ENCODE data around the gene ANGEL1.

Gene ANGEL1

GRCh38 chr14:76829013-76829365 is 16.3 kb upstream of the ANGEL1 start:
- no peak for DNase-seq (ENCODE audit: extremely low read depth, insufficient read length)
- no peaks in the 10 kb centered on the region for H3K36me3 ChIP-seq (ENCODE audit: control insufficient read depth, insufficient read depth, low read length)
- H3K4me3 ChIP-seq (replicated peaks; ENCODE audit: low read depth, low read length): no peak overlapping the region
- H3K27me3 ChIP-seq (replicated peaks; ENCODE audit: control insufficient read depth, insufficient read depth, low read length): peaks cover 2% of the 10 kb centered on the region; the same call in 1 of the 2 replicates
- no peak for TF ChIP-seq CTCF (IDR thresholded peaks at IDR 0.05; ENCODE audit: insufficient read depth, low read length, poor library complexity, severe bottlenecking)

GRCh38 chr14:76828339-76829012 is 15.8 kb upstream of the ANGEL1 start:
- peaks cover 2% of the 10 kb centered on the region; the same call in 1 of the 2 replicates for H3K27me3 ChIP-seq (replicated peaks; ENCODE audit: control insufficient read depth, insufficient read depth, low read length)
- no peak for TF ChIP-seq CTCF (IDR thresholded peaks at IDR 0.05; ENCODE audit: insufficient read depth, low read length, poor library complexity, severe bottlenecking)
- DNase-seq (ENCODE audit: extremely low read depth, insufficient read length): no peak
- H3K36me3 ChIP-seq (ENCODE audit: control insufficient read depth, insufficient read depth, low read length): no peaks in the 10 kb centered on the region
- H3K4me3 ChIP-seq (replicated peaks; ENCODE audit: low read depth, low read length): no peak overlapping the region

GRCh38 chr14:76827696-76828296 is 15.1 kb upstream of the ANGEL1 start:
- H3K4me3 ChIP-seq (replicated peaks; ENCODE audit: low read depth, low read length): no peak overlapping the region
- DNase-seq (ENCODE audit: extremely low read depth, insufficient read length): no peak
- no peak for TF ChIP-seq CTCF (IDR thresholded peaks at IDR 0.05; ENCODE audit: insufficient read depth, low read length, poor library complexity, severe bottlenecking)
- H3K27me3 ChIP-seq (replicated peaks; ENCODE audit: control insufficient read depth, insufficient read depth, low read length): peaks cover 2% of the 10 kb centered on the region; the same call in 1 of the 2 replicates
- H3K36me3 ChIP-seq (ENCODE audit: control insufficient read depth, insufficient read depth, low read length): no peaks in the 10 kb centered on the region

- no peaks in the 10 kb centered on the region for H3K36me3 ChIP-seq (ENCODE audit: control insufficient read depth, insufficient read depth, low read length)
- peaks cover 2% of the 10 kb centered on the region; the same call in 1 of the 2 replicates for H3K27me3 ChIP-seq (replicated peaks; ENCODE audit: control insufficient read depth, insufficient read depth, low read length)
- DNase-seq (ENCODE audit: extremely low read depth, insufficient read length): no peak
- TF ChIP-seq CTCF (IDR thresholded peaks at IDR 0.05; ENCODE audit: insufficient read depth, low read length, poor library complexity, severe bottlenecking): no peak
- no peak within 1 kb of the TSS for H3K4me3 ChIP-seq (replicated peaks; ENCODE audit: low read depth, low read length)
Observed at GRCh38 chr14:76826122-76826521, 13.4 kb upstream of the ANGEL1 start, which contains the start of gene LRRC74A. LRRC74A (plus strand) TSS chr14:76826408; CDS start chr14:76826698, 290 bp downstream.

- Histone ChIP-seq H3K27me3 (replicated peaks; ENCODE audit: control insufficient read depth, insufficient read depth, low read length) (no peaks in the 10 kb centered on the region), H3K36me3 (ENCODE audit: control insufficient read depth, insufficient read depth, low read length) (no peaks in the 10 kb centered on the region), H3K4me3 (replicated peaks; ENCODE audit: low read depth, low read length) (no peak overlapping the region)
- DNase-seq (ENCODE audit: extremely low read depth, insufficient read length): peak; percentile 57
- TF ChIP-seq CTCF (IDR thresholded peaks at IDR 0.05; ENCODE audit: insufficient read depth, low read length, poor library complexity, severe bottlenecking): no peak
Observed at GRCh38 chr14:76820700-76821099, 8.0 kb upstream of the ANGEL1 start.
